K562 (cell line): ENCODE results near the gene JAG2. TPM values are rescaled to one million over a fixed set of nuclear protein-coding genes. Genes with fewer than 3 reads are reported as not detected.

Experiments used
- ATAC-seq: fragments of 200-7000 bp; cut with Tn5 transposase; 3 replicates; pipeline ENCODE4 v1.9.1; 2020; ENCODE audit warnings: moderate library complexity
- BruUV-seq: library from RNA; stranded (reverse); fragments of 400-500 nt; replicated peaks from 2 replicates; lab custom pipeline; 2021; lab: Mats Ljungman, UMichigan
- CTCF ChIA-PET: fragments of 300-600 bp; formaldehyde crosslinking; extraction: SDS; loops from one replicate; lab custom pipeline; 2021; ENCODE audit warnings: low intra/inter-chr PET ratio; lab: Yijun Ruan, JAX
- POLR2A ChIA-PET: fragments of 300-600, 350-650 bp; sonication (Branson Sonifier 250); formaldehyde crosslinking; extraction: SDS; loops from one replicate; lab custom pipeline; 2021; ENCODE audit warnings: antibody characterized with exemption, inconsistent platforms; lab: Yijun Ruan, JAX
- DNase-seq, 4 experiments: peaks; one replicate each; pipeline versions ENCODE4 v3.0.0 to v3.0.0-alpha.2; 2011 to 2018; ENCODE audit warnings: low spot score in 3 of 4, mixed read lengths in 3 of 4; ENCODE audit errors: extremely low read depth in 1 of 4
- FAIRE-seq: peaks from 2 replicates; lab custom pipeline; 2011; peaks lifted over from hg19 to GRCh38; lab: Jason Lieb, UNC
- H2AFZ ChIP-seq: 2 replicates; pipeline ENCODE4 v1.6.0; 2011; ENCODE audit warnings: low read depth, low read length, control low read depth, inconsistent platforms
- H3K27ac ChIP-seq: fragments of 200-600 bp; 3 replicates; pipeline ENCODE4 v1.8.0; 2011; ENCODE audit warnings: low read depth, mild to moderate bottlenecking, control low read depth, inconsistent platforms, low read length, moderate library complexity, mixed read lengths; ENCODE audit errors: extremely low read depth
- H3K27me3 ChIP-seq, 2 experiments: fragments of 300-600 bp in 1 of 2; 2 replicates in 1 of 2; 3 replicates in 1 of 2; pipeline versions ENCODE4 v1.6.0 to v1.8.0; 2011; ENCODE audit warnings: inconsistent platforms in 2 of 2, low read length in 2 of 2, mild to moderate bottlenecking in 1 of 2, mixed read lengths in 1 of 2, moderate library complexity in 1 of 2; ENCODE audit not compliant: control insufficient read depth in 2 of 2, insufficient read depth in 2 of 2
- H3K36me3 ChIP-seq: fragments of 300-600 bp; 3 replicates; pipeline ENCODE4 v1.8.0; 2011; ENCODE audit warnings: mild to moderate bottlenecking, low read length, inconsistent platforms; ENCODE audit not compliant: control insufficient read depth, insufficient read depth
- H3K4me1 ChIP-seq, 2 experiments: fragments of 200-600 bp in 1 of 2; replicated peaks in 1 of 2; 2 replicates in 1 of 2; 3 replicates in 1 of 2; pipeline versions ENCODE4 v1.5.1 to v1.8.0; 2011; ENCODE audit warnings: inconsistent platforms in 2 of 2, low read length in 2 of 2, mild to moderate bottlenecking in 1 of 2, mixed read lengths in 1 of 2, moderate library complexity in 1 of 2; ENCODE audit not compliant: control insufficient read depth in 2 of 2, insufficient read depth in 2 of 2
- H3K4me2 ChIP-seq: 2 replicates; pipeline ENCODE4 v1.6.1; 2011; ENCODE audit warnings: low read length, control low read depth, inconsistent platforms, mixed read lengths; ENCODE audit not compliant: insufficient read depth
- H3K4me3 ChIP-seq: fragments of 200-600 bp; sonication (generic), shearing (Covaris generic); 2 replicates; pipeline ENCODE4 v1.5.1; 2016; ENCODE audit warnings: control low read depth, inconsistent platforms
- H3K79me2 ChIP-seq: fragments of 200-600 bp; 3 replicates; pipeline ENCODE4 v1.8.0; 2011; ENCODE audit warnings: low read length, inconsistent platforms; ENCODE audit not compliant: control insufficient read depth, insufficient read depth
- H3K9ac ChIP-seq, 2 experiments: 2 replicates each; pipeline versions ENCODE4 v1.6.0 to v1.6.1; 2011; ENCODE audit warnings: low read depth in 2 of 2, low read length in 2 of 2, control low read depth in 1 of 2, inconsistent platforms in 1 of 2, mild to moderate bottlenecking in 1 of 2, mixed read lengths in 1 of 2; ENCODE audit not compliant: insufficient read depth in 1 of 2
- H3K9me1 ChIP-seq: one replicate; pipeline ENCODE4 v1.6.0; 2011; ENCODE audit warnings: inconsistent platforms, mild to moderate bottlenecking, low read length, moderate library complexity; ENCODE audit not compliant: control insufficient read depth, insufficient read depth
- H3K9me3 ChIP-seq: replicated peaks from 2 replicates; pipeline ENCODE4 v1.5.1; 2011; ENCODE audit warnings: low read depth, low read length, inconsistent platforms; ENCODE audit not compliant: control insufficient read depth, insufficient read depth
- H4K20me1 ChIP-seq: replicated peaks from 2 replicates; pipeline ENCODE4 v1.6.1; 2011; ENCODE audit warnings: low read length, inconsistent platforms, mixed read lengths; ENCODE audit not compliant: control insufficient read depth, insufficient read depth
- ARNT ChIP-seq, 2 experiments: fragments of 450-650 bp; IDR thresholded peaks; 2 replicates each; pipeline ENCODE4 v1.6.1; 2016; ENCODE audit warnings: mild to moderate bottlenecking in 1 of 2
- BRF2 ChIP-seq: IDR thresholded peaks from 3 replicates; pipeline ENCODE4 v1.6.1; 2011; ENCODE audit warnings: borderline replicate concordance, mild to moderate bottlenecking; ENCODE audit not compliant: insufficient read length, insufficient read depth
- CREBBP ChIP-seq: IDR thresholded peaks from one replicate; pipeline ENCODE4 v1.6.1; 2012; ENCODE audit warnings: low read depth, mild to moderate bottlenecking, control low read depth, inconsistent platforms, low read length
- HCFC1 ChIP-seq: IDR thresholded peaks from 2 replicates; pipeline ENCODE4 v1.6.1; 2012; ENCODE audit warnings: low read depth, low read length, improper control_type of control experiment
- MAFG ChIP-seq: fragments of 450-650 bp; conservative IDR thresholded peaks from 2 replicates; pipeline ENCODE4 v1.6.1; 2016; ENCODE audit warnings: missing genetic modification characterization, missing compliant biosample characterization
- NCOA1 ChIP-seq: fragments of 450-650 bp; IDR thresholded peaks from 2 replicates; pipeline ENCODE4 v1.6.1; 2016; ENCODE audit warnings: low read depth
- NONO ChIP-seq, 2 experiments: fragments of 200-400 bp in 1 of 2; fragments of 450-650 bp in 1 of 2; formaldehyde crosslinking in 1 of 2; IDR thresholded peaks; 2 replicates each; pipeline ENCODE4 v1.6.1; 2017; ENCODE audit warnings: low read depth in 2 of 2, mild to moderate bottlenecking in 2 of 2, moderate library complexity in 2 of 2, low read length in 1 of 2
- PML ChIP-seq: IDR thresholded peaks from 2 replicates; pipeline ENCODE4 v1.6.1; 2012; ENCODE audit warnings: low read length, inconsistent platforms
- PTRF ChIP-seq: fragments of 450-650 bp; IDR thresholded peaks from 2 replicates; pipeline ENCODE4 v1.6.1; 2016; ENCODE audit warnings: mild to moderate bottlenecking, missing genetic modification characterization, missing compliant biosample characterization
- RBM15 ChIP-seq: fragments of 200-400 bp; formaldehyde crosslinking; IDR thresholded peaks from 2 replicates; pipeline ENCODE4 v1.6.1; 2018; ENCODE audit warnings: mild to moderate bottlenecking, low read length, moderate library complexity; ENCODE audit not compliant: insufficient read depth
- RERE ChIP-seq: sonication (generic); formaldehyde crosslinking; IDR thresholded peaks from 2 replicates; pipeline ENCODE4 v1.8.0; 2023; ENCODE audit warnings: missing genetic modification reagents, mild to moderate bottlenecking, borderline replicate concordance
- SLC30A9 ChIP-seq: fragments of 250-450 bp; sonication (Bioruptor Pico); IDR thresholded peaks from 2 replicates; pipeline ENCODE4 v1.8.0; 2022; ENCODE audit warnings: mild to moderate bottlenecking, moderate library complexity
- ZNF740 ChIP-seq, 3 experiments: fragments of 200-800 bp in 1 of 3; sonication (Bioruptor generic) in 1 of 3; sonication (generic) in 1 of 3; formaldehyde crosslinking in 1 of 3; IDR thresholded peaks; 2 replicates each; pipeline versions ENCODE4 v1.6.1 to v1.8.0; 2016 to 2022; ENCODE audit warnings: mild to moderate bottlenecking in 2 of 3, missing compliant biosample characterization in 2 of 3, missing genetic modification characterization in 2 of 3, missing genetic modification reagents in 1 of 3
- WGBS: fragments of 100-300 bp; shearing (Covaris generic); methylation state at CpG from one replicate; pipeline ENCODE4 v1.1.6; 2016; ENCODE audit warnings: low coverage, mixed read lengths; ENCODE audit not compliant: insufficient coverage; ENCODE audit errors: missing lambda C conversion rate; 5-methylcytosine and 5-hydroxymethylcytosine counted together
- in situ Hi-C: fragments of 300-500 bp; cut with MboI; formaldehyde crosslinking; loops from 4 replicates; pipeline ENCODE4 v1.15.0; 2018; ENCODE audit warnings: inconsistent platforms, mixed read lengths
- intact Hi-C: fragments of 100-400 bp; cut with micrococcal nuclease; formaldehyde crosslinking; loops from 2 replicates; pipeline ENCODE4 v1.14.2; 2022
- polyA plus RNA-seq, 8 experiments: library from polyadenylated mRNA; depleted of rRNA in 4 of 8; stranded (reverse) in 5 of 8; unstranded in 3 of 8; fragments of >200 nt; fragmentation: Nextera tagmentation in 2 of 8; fragmentation: Illumina TruSeq in 1 of 8; extraction: Ambion mirVana in 2 of 8; extraction: Trizol in 1 of 8; gene quantifications; 2 replicates each; pipeline versions ENCODE4 v1.2.1 to v1.2.3, GENCODE V29; 2011 to 2014; ENCODE audit warnings: inconsistent platforms in 1 of 8, missing spikeins in 1 of 8
- total RNA-seq, 7 experiments: library from RNA; depleted of rRNA in 6 of 7; stranded (reverse); fragments of >200 nt in 6 of 7; fragmentation: Illumina TruSeq in 2 of 7; extraction: Trizol in 2 of 7; gene quantifications; 2 replicates each; pipeline versions ENCODE4 v1.2.1 to v1.2.3, GENCODE V29; 2011 to 2021; ENCODE audit warnings: low replicate concordance in 1 of 7

Gene JAG2
- total and polyA plus RNA-seq, 9 of the 15 experiments (the other 6 are each of a cell fraction or from before 2014, with no cell fraction given): 0.25 to 48.4 (median 8.6) TPM

GRCh38 chr14:105117710-105118385 lies 50.7 kb downstream of the JAG2 start:
- no peaks in the 10 kb centered on the region for H4K20me1 ChIP-seq
- peaks cover 5 to 45% of the 10 kb centered on the region in 2 experiments; a peak in 3 of 5 replicates for H3K27me3 ChIP-seq
- CTCF ChIA-PET: no interaction called here
- H3K4me2 ChIP-seq: no peak overlapping the region
- intact Hi-C loops (no loop called here), in situ Hi-C loops (no loop called here)
- no peak overlapping the region for H3K27ac ChIP-seq
- under 1% methylated on average over 7 of the region's 7 CpGs for WGBS
- H3K36me3 ChIP-seq: no peaks in the 10 kb centered on the region
- H3K9ac ChIP-seq: no peak overlapping the region
- POLR2A ChIA-PET: interaction anchor here (0.7 to 1.0 kb wide), 3 partner anchors 9 to 203 kb away, joined by 3 to 4 read pairs (median 4); no protein-coding TSS in a partner anchor
- no peak overlapping the region for H3K4me3 ChIP-seq
- H3K4me1 ChIP-seq: no peaks in the 10 kb centered on the region; a peak in 1 of 5 replicates
- no peak overlapping the region for H2AFZ ChIP-seq
- H3K9me1 ChIP-seq: no peaks in the 10 kb centered on the region
- ATAC-seq (no peak), DNase-seq (no peak), FAIRE-seq (no peak)
- no TSS peak for BruUV-seq
- no peaks in the 10 kb centered on the region for H3K79me2 ChIP-seq
- no peaks in the 10 kb centered on the region for H3K9me3 ChIP-seq
- no peak for TF ChIP-seq RBM15
- TF ChIP-seq MAFG (tag): no peak
- no peak for TF ChIP-seq CREBBP
- no peak for TF ChIP-seq PML
- TF ChIP-seq RERE (CRISPR knock-in tag): no peak
- TF ChIP-seq BRF2: no peak
- TF ChIP-seq NONO (IDR thresholded peaks at IDR 0.05; ENCODE audit: low read depth in 2 of 2, low read length in 1 of 2): no peak
- TF ChIP-seq PTRF (tag): no peak
- TF ChIP-seq NCOA1: no peak
- no peak for TF ChIP-seq ARNT (IDR thresholded peaks at IDR 0.05)
- TF ChIP-seq SLC30A9 (CRISPR knock-in tag): no peak
- TF ChIP-seq HCFC1: no peak
- no peak for TF ChIP-seq ZNF740 (CRISPR knock-in tag; IDR thresholded peaks at IDR 0.05)
- no peak for TF ChIP-seq ZNF740 (tag; IDR thresholded peaks at IDR 0.05)
